Smooth muscle cell (in vitro differentiated cells): ENCODE results near the gene DYNC1I1. TPM values are rescaled to one million over a fixed set of nuclear protein-coding genes. Genes with fewer than 3 reads are reported as not detected.

Experiments used
- DNase-seq: peaks from one replicate; lab custom pipeline; 2025; ENCODE audit not compliant: unreplicated experiment; lab: John Stamatoyannopoulos, UW
- H2AFZ ChIP-seq: fragments of 200-600 bp; sonication (generic); 2 replicates; pipeline ENCODE4 v1.6.0; 2016; ENCODE audit warnings: antibody characterized with exemption, low read depth, mild to moderate bottlenecking
- H3F3A ChIP-seq: fragments of 200-600 bp; sonication (generic); 2 replicates; pipeline ENCODE4 v1.6.0; 2017; ENCODE audit warnings: antibody characterized with exemption, low read depth
- H3K27ac ChIP-seq: fragments of 200-600 bp; sonication (generic); 2 replicates; pipeline ENCODE4 v1.5.1; 2016; ENCODE audit warnings: low read depth, mild to moderate bottlenecking
- H3K27me3 ChIP-seq: fragments of 200-600 bp; sonication (generic); 2 replicates; pipeline ENCODE4 v1.6.1; 2016; ENCODE audit warnings: low read depth, mild to moderate bottlenecking
- H3K36me3 ChIP-seq: fragments of 200-600 bp; sonication (generic); 2 replicates; pipeline ENCODE4 v1.5.1; 2016; ENCODE audit warnings: low read depth
- H3K4me1 ChIP-seq: fragments of 200-600 bp; sonication (generic); 2 replicates; pipeline ENCODE4 v1.5.1; 2016; ENCODE audit warnings: low read depth
- H3K4me2 ChIP-seq: fragments of 200-600 bp; sonication (generic); 2 replicates; pipeline ENCODE4 v1.6.0; 2016; ENCODE audit warnings: mild to moderate bottlenecking
- H3K4me3 ChIP-seq: fragments of 200-600 bp; sonication (generic); 2 replicates; pipeline ENCODE4 v1.5.1; 2016; ENCODE audit warnings: mild to moderate bottlenecking
- H3K79me2 ChIP-seq: fragments of 200-600 bp; sonication (generic); 2 replicates; pipeline ENCODE4 v1.6.0; 2016; ENCODE audit warnings: low read depth, mild to moderate bottlenecking
- H3K9ac ChIP-seq: fragments of 200-600 bp; sonication (generic); 2 replicates; pipeline ENCODE4 v1.6.0; 2016; ENCODE audit warnings: low read depth
- H3K9me3 ChIP-seq: fragments of 200-600 bp; sonication (generic); replicated peaks from 2 replicates; pipeline ENCODE4 v1.5.1; 2016; ENCODE audit warnings: low read depth
- H4K20me1 ChIP-seq: fragments of 200-600 bp; sonication (generic); 2 replicates; pipeline ENCODE4 v1.6.0; 2016; ENCODE audit warnings: low read depth
- CTCF ChIP-seq: fragments of 200-600 bp; sonication (generic); IDR thresholded peaks from 2 replicates; pipeline ENCODE4 v1.5.1; 2017; ENCODE audit warnings: borderline replicate concordance, mild to moderate bottlenecking, antibody characterized with exemption; ENCODE audit not compliant: insufficient read depth, poor library complexity, severe bottlenecking
- WGBS: methylation state at CpG from one replicate; pipeline ENCODE4 v1.1.7; 2016; ENCODE audit warnings: low lambda C conversion rate; 5-methylcytosine and 5-hydroxymethylcytosine counted together
- polyA plus RNA-seq: library from polyadenylated mRNA; unstranded; fragments of >200 nt; fragmentation: Nextera tagmentation; extraction: Ambion mirVana; gene quantifications from 2 replicates; pipeline ENCODE4 v1.2.1, GENCODE V29; 2016
- total RNA-seq: library from RNA; depleted of rRNA; stranded (reverse); fragments of >200 nt; gene quantifications from 2 replicates; pipeline ENCODE4 v1.2.3, GENCODE V29; 2014

Gene DYNC1I1
- total and polyA plus RNA-seq, 2 experiments from 2014 or later = 1.1 to 2.4 TPM

DNA sequence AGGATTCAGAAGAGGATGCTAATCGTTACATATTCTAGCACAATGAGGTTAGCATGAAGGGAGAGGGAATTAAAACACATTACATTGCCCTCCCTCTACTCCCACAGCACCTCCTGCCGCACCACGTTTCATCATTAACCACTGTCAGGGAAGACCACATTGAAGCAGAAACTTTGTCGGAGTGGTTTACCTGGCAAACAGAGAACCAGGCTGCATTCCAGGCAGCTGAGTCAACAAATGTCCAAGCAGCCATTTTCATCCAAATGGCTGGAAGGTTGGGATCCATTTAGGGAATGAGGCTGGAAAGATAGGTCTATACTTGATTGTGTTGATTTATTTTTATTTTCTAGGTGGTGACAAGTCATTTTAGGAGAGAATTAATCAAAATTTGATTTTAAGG, 273.6 kb downstream of the DYNC1I1 start:
- Histone ChIP-seq H3K9ac (no peak overlapping the region), H3K27me3 (no peaks in the 10 kb centered on the region), H2AFZ (no peak overlapping the region), H3K4me1 (no peaks in the 10 kb centered on the region), H3K4me2 (no peak overlapping the region), H3K36me3 (no peaks in the 10 kb centered on the region), H3K79me2 (no peaks in the 10 kb centered on the region), H3K9me3 (no peaks in the 10 kb centered on the region), H3K27ac (no peak overlapping the region), H4K20me1 (no peaks in the 10 kb centered on the region), H3F3A (no peaks in the 10 kb centered on the region), H3K4me3 (no peak overlapping the region)
- DNase-seq = no peak
- 65% methylated on average over 4 of the region's 4 CpGs for WGBS
- TF ChIP-seq CTCF = no peak

DNA sequence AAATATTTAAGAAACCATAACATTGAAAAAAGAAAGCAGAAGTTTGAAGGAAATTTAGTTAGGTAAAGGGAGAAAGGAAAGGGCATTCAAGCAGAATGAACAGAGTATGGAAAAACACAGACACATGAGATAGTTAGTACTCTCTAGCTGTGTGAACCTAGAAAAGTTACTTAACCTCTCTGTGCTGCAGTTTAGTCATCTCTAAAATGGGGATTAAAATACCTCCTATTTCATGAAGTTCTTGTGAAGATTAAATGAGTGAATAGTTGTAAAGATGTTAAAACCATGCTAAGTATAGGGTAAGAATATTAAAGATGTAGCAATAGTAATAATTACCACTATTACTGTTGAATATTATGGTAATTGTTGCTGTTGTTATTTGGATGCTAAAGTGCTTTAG, 279.9 kb downstream of the DYNC1I1 start:
- Histone ChIP-seq H3K27ac (no peak overlapping the region), H3F3A (no peaks in the 10 kb centered on the region), H3K4me3 (no peak overlapping the region), H3K4me2 (no peak overlapping the region), H3K27me3 (no peaks in the 10 kb centered on the region), H3K36me3 (no peaks in the 10 kb centered on the region), H3K9ac (no peak overlapping the region), H3K4me1 (no peaks in the 10 kb centered on the region), H3K9me3 (no peaks in the 10 kb centered on the region), H3K79me2 (no peaks in the 10 kb centered on the region), H2AFZ (no peak overlapping the region), H4K20me1 (no peaks in the 10 kb centered on the region)
- no peak for DNase-seq
- TF ChIP-seq CTCF = no peak

DNA sequence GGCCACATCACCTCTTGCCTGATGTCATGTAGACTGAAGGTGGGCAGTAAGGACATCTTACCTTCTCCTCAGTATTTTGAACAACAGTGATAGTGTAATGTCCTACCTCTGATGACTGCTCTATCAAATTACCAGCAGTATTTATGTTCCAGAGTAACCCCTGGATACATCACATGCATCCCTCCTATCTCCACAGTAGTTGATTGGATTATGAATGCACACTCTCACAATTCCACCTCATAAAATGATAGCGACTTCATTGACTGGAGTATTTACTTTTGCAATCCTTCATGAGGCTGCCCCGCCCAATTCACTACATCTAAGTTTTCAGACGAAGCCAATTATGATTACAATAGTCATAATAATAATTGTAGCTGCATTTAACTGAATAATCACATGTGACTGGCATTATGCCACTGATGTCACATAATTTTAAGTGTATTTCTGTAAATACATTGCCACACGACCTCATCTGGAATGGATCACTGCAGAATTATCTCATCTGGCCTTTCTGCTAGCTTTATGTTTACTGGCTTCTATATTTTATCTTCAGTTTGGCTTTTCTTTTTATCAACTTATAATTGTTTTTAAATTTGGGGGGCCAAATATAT, 280.6 kb downstream of the DYNC1I1 start:
- H3K4me3 ChIP-seq = no peak overlapping the region
- H3K79me2 ChIP-seq = no peaks in the 10 kb centered on the region
- no peaks in the 10 kb centered on the region for H4K20me1 ChIP-seq
- H3F3A ChIP-seq = no peaks in the 10 kb centered on the region
- H3K36me3 ChIP-seq = no peaks in the 10 kb centered on the region
- H2AFZ ChIP-seq = no peak overlapping the region
- WGBS = 82% methylated on average over 4 of the region's 4 CpGs
- H3K4me2 ChIP-seq = no peak overlapping the region
- H3K27me3 ChIP-seq = no peaks in the 10 kb centered on the region
- H3K27ac ChIP-seq = no peak overlapping the region
- no peaks in the 10 kb centered on the region for H3K4me1 ChIP-seq
- H3K9me3 ChIP-seq = no peaks in the 10 kb centered on the region
- no peak overlapping the region for H3K9ac ChIP-seq
- no peak for DNase-seq
- TF ChIP-seq CTCF = no peak

DNA sequence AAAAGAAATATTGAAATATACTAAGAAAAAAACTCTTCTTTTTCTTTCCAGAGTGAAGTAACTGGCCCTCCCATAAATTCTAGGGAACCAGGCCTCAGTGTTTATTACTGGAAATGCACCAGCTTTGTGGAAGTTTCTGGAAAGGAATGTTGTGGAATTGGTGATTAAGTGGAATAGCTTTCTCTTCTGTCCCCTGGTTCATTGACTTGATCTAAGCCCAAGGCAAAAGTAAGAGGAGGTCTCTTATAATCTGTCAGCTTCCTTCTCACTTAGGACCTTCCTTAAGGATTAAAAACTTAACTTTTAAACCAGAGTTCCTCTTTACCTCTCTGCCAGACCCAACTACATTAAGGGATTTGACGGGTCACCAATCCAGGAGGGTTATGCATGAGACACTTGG, 283.4 kb downstream of the DYNC1I1 start:
- Histone ChIP-seq H3K27ac (no peak overlapping the region), H3K4me2 (no peak overlapping the region), H2AFZ (no peak overlapping the region), H3F3A (no peaks in the 10 kb centered on the region), H3K36me3 (no peaks in the 10 kb centered on the region), H3K4me1 (no peaks in the 10 kb centered on the region), H3K9me3 (no peaks in the 10 kb centered on the region), H3K4me3 (no peak overlapping the region), H4K20me1 (no peaks in the 10 kb centered on the region), H3K79me2 (no peaks in the 10 kb centered on the region), H3K9ac (no peak overlapping the region), H3K27me3 (no peaks in the 10 kb centered on the region)
- WGBS = 87% methylated on average over 1 of the region's 1 CpG
- no peak for DNase-seq
- TF ChIP-seq CTCF = no peak
